Measurements from ENCODE around the gene GIT2. TPM values are rescaled to one million over a fixed set of nuclear protein-coding genes. Genes with fewer than 3 reads are reported as not detected.
A peak's percentile ranks its signal among the peaks of the same experiment; 100 is the strongest.

GIT2 gene
- total and polyA plus RNA-seq, 2 of the 13 experiments (the other 11 are each of a cell fraction or from before 2014, with no cell fraction given) = 18.4 to 19.8 TPM

GRCh38 chr12:110035534-110036104 is 39.5 kb upstream of the GIT2 start (continued):
- no peak for TF ChIP-seq SUZ12 (IDR thresholded peaks at IDR 0.05; ENCODE audit: low read depth, low read length)
- TF ChIP-seq HNF4A (CRISPR knock-in tag; IDR thresholded peaks at IDR 0.05) = peak; percentile 95
- TF ChIP-seq HOXA9 (CRISPR knock-in tag; IDR thresholded peaks at IDR 0.05; ENCODE audit: borderline replicate concordance) = no peak
- TF ChIP-seq ZNF615 (CRISPR knock-in tag; IDR thresholded peaks at IDR 0.05; ENCODE audit: borderline replicate concordance) = no peak
- no peak for TF ChIP-seq DR1 (CRISPR knock-in tag; IDR thresholded peaks at IDR 0.05)
- peak; percentile 87 for TF ChIP-seq MNT (IDR thresholded peaks at IDR 0.05)
- TF ChIP-seq GMEB2 (CRISPR knock-in tag; IDR thresholded peaks at IDR 0.05; ENCODE audit: low read depth) = no peak
- no peak for TF ChIP-seq HIC2 (CRISPR knock-in tag; IDR thresholded peaks at IDR 0.05; ENCODE audit: low read depth)
- TF ChIP-seq HDAC2 (CRISPR knock-in tag; IDR thresholded peaks at IDR 0.05) = no peak; the same call in none of the 2 replicates
- no peak for TF ChIP-seq NPAS2 (CRISPR knock-in tag; IDR thresholded peaks at IDR 0.05; ENCODE audit: borderline replicate concordance)
- TF ChIP-seq, protein P1, sequence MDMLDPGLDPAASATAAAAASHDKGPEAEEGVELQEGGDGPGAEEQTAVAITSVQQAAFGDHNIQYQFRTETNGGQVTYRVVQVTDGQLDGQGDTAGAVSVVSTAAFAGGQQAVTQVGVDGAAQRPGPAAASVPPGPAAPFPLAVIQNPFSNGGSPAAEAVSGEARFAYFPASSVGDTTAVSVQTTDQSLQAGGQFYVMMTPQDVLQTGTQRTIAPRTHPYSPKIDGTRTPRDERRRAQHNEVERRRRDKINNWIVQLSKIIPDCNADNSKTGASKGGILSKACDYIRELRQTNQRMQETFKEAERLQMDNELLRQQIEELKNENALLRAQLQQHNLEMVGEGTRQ (IDR thresholded peaks at IDR 0.05; ENCODE audit: low read depth, low read length) = no peak
- TF ChIP-seq, protein P1 (CRISPR knock-in tag; IDR thresholded peaks at IDR 0.05; ENCODE audit: borderline replicate concordance) = no peak
- no peak for TF ChIP-seq ZBTB2 (CRISPR knock-in tag; IDR thresholded peaks at IDR 0.05; ENCODE audit: low read depth)
- TF ChIP-seq ZNF225 (CRISPR knock-in tag; IDR thresholded peaks at IDR 0.05) = no peak
- TF ChIP-seq, protein P2, sequence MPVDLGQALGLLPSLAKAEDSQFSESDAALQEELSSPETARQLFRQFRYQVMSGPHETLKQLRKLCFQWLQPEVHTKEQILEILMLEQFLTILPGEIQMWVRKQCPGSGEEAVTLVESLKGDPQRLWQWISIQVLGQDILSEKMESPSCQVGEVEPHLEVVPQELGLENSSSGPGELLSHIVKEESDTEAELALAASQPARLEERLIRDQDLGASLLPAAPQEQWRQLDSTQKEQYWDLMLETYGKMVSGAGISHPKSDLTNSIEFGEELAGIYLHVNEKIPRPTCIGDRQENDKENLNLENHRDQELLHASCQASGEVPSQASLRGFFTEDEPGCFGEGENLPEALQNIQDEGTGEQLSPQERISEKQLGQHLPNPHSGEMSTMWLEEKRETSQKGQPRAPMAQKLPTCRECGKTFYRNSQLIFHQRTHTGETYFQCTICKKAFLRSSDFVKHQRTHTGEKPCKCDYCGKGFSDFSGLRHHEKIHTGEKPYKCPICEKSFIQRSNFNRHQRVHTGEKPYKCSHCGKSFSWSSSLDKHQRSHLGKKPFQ (CRISPR knock-in tag; IDR thresholded peaks at IDR 0.05; ENCODE audit: insufficient replicate concordance) = peak; percentile 90
- peak in 1 of 2 experiments; percentile 71; a peak in 2 of 4 replicates for TF ChIP-seq EP300 (IDR thresholded peaks at IDR 0.05; ENCODE audit: low read depth in 2 of 2, low read length in 2 of 2)
- peak; percentile 30; the same call in 1 of the 2 replicates for TF ChIP-seq EP300 (CRISPR knock-in tag; IDR thresholded peaks at IDR 0.05; ENCODE audit: borderline replicate concordance)
- no peak for TF ChIP-seq MXD3 (CRISPR knock-in tag; IDR thresholded peaks at IDR 0.05)

All from HepG2 (cell line).